SKM-1 (cell line): Measurements from ENCODE around the gene RAPGEF2.

Experiments used
- DNase-seq: peaks from one replicate; lab custom pipeline; 2025; ENCODE audit not compliant: unreplicated experiment; lab: John Stamatoyannopoulos, UW

The RAPGEF2 gene

GRCh38 chr4:159395693-159396092, 292.8 kb downstream of the RAPGEF2 start:
- no peak for DNase-seq

DNA sequence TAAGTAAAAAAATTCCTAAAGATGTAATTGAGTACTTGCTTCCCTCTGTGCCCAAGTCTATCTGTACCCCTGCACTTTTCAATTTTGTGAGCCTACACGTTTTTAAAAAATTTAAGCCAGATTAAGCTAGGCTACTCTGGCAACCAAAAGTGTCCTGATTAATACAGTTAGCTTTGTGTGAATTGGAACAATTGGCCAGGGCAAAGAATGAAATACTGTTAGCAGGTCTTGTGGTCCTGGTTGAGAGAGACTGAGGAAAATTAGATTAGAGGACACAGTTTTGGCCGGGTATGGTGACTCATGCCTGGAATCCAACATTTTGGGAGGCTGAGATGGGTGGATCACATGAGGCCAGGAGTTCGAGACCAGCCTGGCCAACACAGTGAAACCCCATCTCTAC, 293.3 kb downstream of the RAPGEF2 start:
- DNase-seq, result no peak

DNA sequence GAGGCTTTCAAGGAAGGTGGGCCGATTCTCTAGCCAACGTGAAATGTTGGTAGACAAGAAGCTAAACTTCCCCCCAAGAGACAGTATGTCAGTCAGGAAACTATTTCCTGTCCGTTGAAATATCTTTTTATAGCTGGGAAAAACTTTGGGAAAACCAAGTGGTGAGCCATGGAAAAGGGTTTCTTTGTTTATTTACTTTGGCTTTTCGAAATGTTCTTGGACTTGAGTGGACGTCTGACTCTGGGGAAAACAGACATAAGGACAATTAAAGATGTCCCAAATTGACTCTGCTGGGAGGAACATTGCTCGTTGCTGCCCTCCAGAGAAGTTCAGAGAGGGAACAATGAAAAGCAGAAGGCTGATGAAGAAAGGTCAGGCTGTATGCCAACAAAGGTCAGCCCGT, 295.4 kb downstream of the RAPGEF2 start:
- no peak for DNase-seq

GRCh38 chr4:159400558-159401225, 297.8 kb downstream of the RAPGEF2 start:
- DNase-seq, result no peak

GRCh38 chr4:159401226-159401712, 298.4 kb downstream of the RAPGEF2 start:
- DNase-seq, result no peak

- no peak for DNase-seq
These were observed 299.0 kb downstream of the RAPGEF2 start for GRCh38 chr4:159401791-159402380.
